ENCODE measurements around the gene PDZD2.

Gene PDZD2

GRCh38 chr5:31811210-31811609 is 172.3 kb downstream of the PDZD2 start:
- DNase-seq (ENCODE audit: low read depth in 1 of 2, low spot score in 1 of 2): no peak

- DNase-seq (ENCODE audit: low read depth in 1 of 2, low spot score in 1 of 2): no peak
Measured at GRCh38 chr5:31815376-31815775, 176.4 kb downstream of the PDZD2 start.

- DNase-seq (ENCODE audit: low read depth in 1 of 2, low spot score in 1 of 2): no peak
Measured at GRCh38 chr5:31819926-31820516, 181.1 kb downstream of the PDZD2 start.

DNA sequence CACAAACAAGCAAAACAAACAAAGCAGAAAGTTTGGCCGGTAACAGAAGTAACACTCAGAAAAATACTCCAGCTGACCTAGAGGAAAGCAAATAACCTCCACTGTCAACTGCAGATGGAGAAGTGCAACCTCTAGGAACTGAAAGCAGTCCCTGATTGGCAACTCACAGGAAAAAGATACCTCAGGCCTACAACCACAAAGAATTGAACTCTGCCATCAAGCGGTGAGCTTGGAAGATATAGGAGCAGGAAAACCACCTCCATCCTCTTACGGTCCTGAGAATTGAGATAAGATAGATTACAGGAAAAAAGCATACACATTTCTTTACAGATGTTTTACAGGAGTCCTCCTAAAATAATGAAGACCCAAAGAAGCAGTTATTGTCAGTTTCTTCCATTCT is 184.5 kb downstream of the PDZD2 start:
- no peak for DNase-seq (ENCODE audit: low read depth in 1 of 2, low spot score in 1 of 2)

DNA sequence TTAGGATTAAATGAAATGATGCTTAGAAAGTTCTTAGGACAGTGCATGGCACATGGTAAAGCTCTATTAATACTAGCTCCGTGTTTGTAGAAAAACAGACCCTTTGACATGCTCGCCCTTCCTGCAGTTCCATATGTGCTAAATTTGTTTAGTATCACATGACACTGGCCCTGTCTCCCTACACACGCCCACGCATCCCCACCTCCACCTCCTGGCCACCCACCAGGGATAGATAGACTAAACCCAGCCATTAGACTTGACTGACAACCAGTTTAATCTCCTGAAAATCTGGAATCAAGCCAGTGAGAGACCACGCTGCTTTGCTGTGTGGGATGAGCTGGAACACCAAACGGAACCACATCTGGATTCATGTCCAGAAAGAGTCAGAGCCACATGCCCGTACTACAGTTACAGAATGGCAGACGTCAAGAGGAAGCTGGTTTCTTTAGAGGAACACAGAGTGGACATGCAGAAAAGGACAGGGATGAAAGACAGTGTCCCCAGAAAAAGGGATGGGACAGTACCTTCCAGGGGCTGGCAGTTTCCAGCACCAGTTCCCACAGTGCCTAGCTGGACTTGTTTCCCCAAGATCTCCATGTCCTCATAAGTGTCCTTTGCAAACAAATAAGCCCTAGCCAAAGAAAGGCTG is 186.1 kb downstream of the PDZD2 start:
- DNase-seq (ENCODE audit: low read depth in 1 of 2, low spot score in 1 of 2): no peak

GRCh38 chr5:31825518-31826068 is 186.7 kb downstream of the PDZD2 start:
- DNase-seq (ENCODE audit: low read depth in 1 of 2, low spot score in 1 of 2): no peak

GRCh38 chr5:31827867-31828266 is 188.9 kb downstream of the PDZD2 start:
- DNase-seq (ENCODE audit: low read depth in 1 of 2, low spot score in 1 of 2): no peak

DNA sequence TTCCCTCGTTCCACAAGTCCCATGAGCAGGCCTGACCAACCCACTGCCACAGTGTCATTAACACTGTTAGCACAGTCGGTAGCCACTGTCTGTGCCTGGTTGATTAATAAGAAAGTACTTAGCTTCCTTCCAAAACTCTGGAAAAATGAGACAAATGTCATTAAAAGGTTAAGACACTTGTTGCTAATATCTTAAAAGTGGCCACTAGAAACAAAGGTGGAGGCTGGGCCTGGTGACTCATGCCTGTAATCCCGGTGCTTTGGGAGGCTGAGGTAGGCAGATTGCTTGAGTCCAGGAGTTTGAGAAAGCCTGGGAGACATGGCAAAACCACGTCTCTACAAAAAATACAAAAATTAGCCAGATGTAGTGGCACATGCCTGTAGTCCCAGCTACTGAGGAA is 194.0 kb downstream of the PDZD2 start:
- no peak for DNase-seq (ENCODE audit: low read depth in 1 of 2, low spot score in 1 of 2)

- no peak for DNase-seq (ENCODE audit: low read depth in 1 of 2, low spot score in 1 of 2)
Measured at GRCh38 chr5:31833710-31834109, 194.8 kb downstream of the PDZD2 start.

DNA sequence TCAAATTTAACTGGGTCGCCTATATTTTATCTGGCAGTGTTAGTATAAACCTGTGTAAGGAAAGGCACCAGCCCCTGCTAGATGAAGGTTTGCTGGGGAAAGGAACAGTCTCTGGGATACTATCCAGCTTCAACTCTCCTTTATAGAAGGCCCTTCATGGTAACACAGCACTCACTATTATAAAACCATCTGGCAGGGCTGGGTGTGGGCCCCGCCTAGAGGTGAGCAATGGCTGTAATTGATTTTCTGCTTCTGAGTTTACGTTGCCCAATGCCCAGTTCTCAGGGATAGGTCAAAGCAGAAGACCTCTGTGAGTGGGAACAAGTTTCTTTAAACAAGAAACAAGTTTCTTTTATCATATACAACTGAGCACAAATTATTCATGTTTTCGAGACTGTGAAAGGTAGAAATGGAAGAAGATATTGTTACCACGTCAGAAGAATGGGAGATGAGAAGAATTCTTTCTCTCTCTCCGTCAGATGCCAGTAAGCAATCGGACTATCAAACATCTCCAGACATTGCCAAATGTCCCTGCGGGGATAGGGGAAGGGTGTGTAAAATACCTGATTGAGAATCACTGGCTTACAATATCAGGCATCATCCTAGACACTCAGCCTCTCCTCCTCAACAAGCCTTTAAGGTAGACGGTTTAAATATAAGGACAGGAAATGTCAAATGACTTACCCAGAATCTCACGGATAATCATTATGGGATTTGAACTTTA is 205.9 kb downstream of the PDZD2 start:
- DNase-seq (ENCODE audit: low read depth in 1 of 2, low spot score in 1 of 2): no peak

- DNase-seq (ENCODE audit: low read depth in 1 of 2, low spot score in 1 of 2): no peak
Measured at GRCh38 chr5:31845361-31845760, 206.4 kb downstream of the PDZD2 start.

GRCh38 chr5:31846934-31847333 is 208.0 kb downstream of the PDZD2 start:
- no peak for DNase-seq (ENCODE audit: low read depth in 1 of 2, low spot score in 1 of 2)

DNA sequence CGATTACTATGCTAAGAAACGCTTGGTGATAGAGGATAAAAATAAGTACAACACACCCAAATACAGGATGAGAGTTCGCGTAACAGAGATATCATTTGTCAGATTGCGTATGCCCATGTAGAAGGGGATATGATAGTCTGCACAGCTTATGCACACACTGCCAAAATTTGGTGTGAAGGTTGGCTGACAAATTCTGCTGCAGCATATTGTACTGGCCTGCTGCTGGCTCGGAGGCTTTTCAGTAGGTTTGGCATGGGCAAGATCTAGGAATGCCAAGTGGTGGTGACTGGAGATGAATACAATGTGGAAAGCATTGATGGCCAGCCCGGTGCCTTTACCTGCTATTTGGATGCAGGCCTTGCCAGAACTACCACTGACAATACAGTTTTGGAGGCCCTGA is 208.4 kb downstream of the PDZD2 start:
- no peak for DNase-seq (ENCODE audit: low read depth in 1 of 2, low spot score in 1 of 2)

DNA sequence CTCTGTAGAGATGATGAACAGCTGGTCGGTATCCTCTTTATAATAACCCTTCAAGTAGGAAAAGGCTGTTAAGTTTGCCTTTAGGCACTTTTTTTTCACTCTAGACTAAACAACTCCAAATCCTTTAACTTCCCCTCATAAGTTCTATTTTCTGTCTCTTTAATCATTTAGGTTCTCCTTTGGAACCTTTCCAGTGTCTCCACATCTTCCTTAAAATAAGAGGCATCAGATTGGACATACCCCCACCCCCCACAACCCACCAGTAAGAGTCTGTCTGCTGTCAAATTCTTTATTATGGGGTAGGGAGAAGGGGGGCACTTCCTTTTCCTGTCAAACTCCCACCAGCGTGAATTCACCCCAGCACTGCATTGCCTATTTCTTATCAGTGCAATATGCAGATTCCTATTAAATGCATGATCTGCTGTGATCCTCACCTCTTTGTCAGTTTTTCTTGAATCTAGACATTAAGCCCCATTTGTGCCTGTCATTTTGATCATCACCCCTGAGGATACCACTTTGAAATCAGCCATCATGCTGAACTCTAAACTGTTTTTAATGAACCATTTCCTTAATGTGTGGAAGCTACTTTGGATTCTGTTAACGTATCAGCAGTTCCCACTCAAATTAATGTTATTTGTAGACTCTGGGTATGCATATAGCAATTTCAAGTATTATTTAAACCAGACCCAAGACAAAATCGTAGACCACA is 212.2 kb downstream of the PDZD2 start:
- no peak for DNase-seq (ENCODE audit: low read depth in 1 of 2, low spot score in 1 of 2)

DNA sequence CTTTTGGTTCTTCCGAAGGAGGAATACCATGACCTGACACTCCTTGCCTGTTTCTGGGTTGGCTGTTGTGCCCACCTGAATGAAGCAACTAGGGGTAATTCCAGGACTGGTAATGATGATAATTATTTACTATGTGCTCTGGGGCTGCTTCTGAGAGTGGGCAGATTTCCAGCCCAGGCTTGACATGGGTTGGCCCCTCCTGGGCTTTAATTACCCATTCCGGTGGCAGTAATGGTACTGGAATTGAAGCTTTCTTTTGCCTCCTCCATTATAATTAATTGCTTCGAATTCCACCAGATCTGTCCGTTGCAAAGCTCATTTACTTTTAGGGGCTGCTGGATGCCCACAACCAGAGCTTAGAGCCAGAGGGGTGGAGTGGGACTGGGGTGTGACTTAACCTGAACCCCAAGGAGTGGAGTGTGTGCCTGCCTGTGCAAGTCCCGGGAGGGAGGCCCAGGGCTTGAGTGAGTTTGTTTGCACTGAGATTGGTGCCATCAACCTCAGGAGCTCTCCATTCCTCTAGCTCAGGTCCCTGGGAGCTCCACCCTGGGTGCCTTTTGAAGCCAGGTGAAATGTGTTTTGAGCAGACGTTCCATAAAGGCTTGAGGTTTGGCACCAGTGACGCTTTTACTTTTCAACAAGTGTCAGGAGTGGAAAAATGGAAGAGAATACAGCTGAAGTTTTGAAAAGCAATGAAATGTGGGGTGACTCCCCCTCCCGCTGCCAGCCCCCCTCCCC is 214.6 kb downstream of the PDZD2 start:
- no peak for DNase-seq (ENCODE audit: low read depth in 1 of 2, low spot score in 1 of 2)

DNA sequence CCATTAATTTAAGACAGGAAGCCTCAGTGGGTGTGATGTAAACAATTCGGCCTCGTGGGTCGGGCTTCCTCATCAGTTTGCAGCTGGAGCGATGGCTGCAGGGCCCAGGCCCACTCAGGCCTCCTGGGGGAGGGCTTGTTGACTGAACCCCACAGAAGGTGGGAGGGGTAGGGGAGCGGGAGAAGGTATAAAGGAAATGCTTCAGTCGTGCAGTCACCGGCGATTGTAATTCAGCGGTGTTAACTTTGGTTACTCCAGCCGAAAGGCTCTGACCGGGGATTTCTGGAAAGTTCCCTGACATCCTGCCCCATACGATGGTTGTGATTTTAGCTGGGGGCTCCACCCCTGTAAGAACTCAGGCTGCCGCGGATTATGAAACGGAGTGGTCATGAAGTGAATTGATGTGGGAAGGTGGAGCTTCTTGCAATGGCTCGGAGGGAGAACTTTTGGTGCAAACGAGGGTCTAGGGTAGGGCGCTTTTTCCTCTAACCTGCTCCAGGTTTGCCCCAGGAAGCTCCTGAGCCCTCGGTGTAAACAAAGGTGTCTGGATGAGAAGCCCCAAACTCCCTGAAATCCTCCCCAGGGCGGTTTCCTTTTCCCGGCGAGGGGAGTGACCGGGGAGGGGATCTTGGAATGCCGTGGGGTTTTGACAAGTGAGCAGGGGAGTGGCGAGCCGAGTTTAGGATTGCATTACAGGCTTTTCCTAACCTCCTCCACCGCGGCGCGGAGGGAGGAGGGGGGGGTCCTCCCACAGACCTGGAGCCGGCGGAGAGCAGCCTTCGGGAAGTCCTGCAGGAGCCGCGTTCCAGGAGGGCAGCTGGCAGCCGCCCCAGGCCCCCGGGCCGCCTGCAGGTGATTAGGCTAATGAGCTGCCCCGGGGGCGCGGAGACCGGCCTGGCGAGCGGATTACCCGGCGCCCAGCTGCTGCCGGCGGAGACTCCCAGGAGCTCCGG is 215.5 kb downstream of the PDZD2 start:
- DNase-seq (ENCODE audit: low read depth in 1 of 2, low spot score in 1 of 2): no peak

- DNase-seq (ENCODE audit: low read depth in 1 of 2, low spot score in 1 of 2): no peak
Measured at GRCh38 chr5:31855134-31856040, 216.5 kb downstream of the PDZD2 start.

DNA sequence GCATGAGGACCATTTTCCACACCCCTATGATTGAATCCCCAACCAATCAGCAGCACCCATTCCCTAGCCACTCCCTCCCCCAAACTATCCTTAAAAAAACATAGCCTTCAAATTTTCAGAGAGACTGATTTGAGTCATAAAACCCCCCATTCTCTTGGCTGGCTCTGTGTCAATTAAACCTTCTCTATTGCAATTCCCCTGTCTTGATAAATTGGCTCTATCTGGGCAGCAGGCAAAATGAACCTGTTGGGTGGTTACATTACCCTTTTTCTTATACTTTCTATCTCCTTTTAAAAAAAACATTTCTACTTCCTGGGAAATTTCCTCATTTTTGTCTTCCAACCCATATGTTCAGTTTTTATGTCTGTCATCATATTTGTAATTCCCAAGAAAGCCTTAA is 220.2 kb downstream of the PDZD2 start:
- no peak for DNase-seq (ENCODE audit: low read depth in 1 of 2, low spot score in 1 of 2)

DNA sequence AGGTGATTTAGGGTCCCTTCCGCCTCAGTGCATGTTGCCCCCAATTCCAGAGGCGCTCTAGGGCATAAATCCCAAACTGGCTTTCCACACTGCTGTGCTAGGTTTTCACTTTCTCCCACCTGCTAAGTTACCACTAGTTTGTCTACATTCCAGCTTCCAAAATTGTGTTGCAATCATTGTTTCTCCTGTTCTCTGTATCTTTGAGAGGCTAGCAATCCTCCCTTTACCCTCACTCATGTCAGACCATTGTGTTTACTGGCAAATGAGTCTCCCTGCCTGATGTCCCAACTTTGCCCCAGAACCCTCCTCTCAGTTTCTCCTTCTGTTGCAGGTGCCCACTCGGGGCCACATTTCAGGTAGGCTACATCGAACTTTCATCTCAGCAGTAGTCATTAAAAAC is 221.3 kb downstream of the PDZD2 start:
- DNase-seq (ENCODE audit: low read depth in 1 of 2, low spot score in 1 of 2): no peak
